ENCODE results near the gene ORC4.

DNA sequence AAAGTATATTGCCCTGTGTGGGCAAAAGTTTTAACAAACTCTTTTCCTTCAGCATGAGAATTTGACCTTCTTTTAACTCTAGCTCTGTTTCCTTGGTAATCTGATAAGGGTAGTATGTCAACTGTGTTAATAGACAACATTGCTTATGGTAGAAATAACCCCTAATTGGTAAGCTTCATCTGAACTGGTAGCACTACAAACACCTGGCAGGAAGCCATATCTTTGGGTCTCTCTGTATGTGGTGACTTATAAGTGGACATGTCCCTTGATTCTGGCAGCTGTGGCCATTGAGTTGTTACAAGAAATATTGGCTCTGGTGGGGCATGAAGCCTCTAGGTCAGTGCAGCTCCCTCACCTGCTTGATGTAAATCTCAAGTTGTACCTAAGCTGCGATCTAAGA is 47.3 kb upstream of the ORC4 start:
- TF ChIP-seq, protein P1, sequence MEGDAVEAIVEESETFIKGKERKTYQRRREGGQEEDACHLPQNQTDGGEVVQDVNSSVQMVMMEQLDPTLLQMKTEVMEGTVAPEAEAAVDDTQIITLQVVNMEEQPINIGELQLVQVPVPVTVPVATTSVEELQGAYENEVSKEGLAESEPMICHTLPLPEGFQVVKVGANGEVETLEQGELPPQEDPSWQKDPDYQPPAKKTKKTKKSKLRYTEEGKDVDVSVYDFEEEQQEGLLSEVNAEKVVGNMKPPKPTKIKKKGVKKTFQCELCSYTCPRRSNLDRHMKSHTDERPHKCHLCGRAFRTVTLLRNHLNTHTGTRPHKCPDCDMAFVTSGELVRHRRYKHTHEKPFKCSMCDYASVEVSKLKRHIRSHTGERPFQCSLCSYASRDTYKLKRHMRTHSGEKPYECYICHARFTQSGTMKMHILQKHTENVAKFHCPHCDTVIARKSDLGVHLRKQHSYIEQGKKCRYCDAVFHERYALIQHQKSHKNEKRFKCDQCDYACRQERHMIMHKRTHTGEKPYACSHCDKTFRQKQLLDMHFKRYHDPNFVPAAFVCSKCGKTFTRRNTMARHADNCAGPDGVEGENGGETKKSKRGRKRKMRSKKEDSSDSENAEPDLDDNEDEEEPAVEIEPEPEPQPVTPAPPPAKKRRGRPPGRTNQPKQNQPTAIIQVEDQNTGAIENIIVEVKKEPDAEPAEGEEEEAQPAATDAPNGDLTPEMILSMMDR (IDR thresholded peaks at IDR 0.05; ENCODE audit: low read length) = no peak
- no peak for TF ChIP-seq EZH2 (IDR thresholded peaks at IDR 0.05; ENCODE audit: borderline replicate concordance, low read length)

All from OCI-LY1 (cell line).